Breast epithelium (tissue), 3 donors: ENCODE measurements around the gene POTEJ.
"Not testable (repeated sequence)": the region's sequence is repeated elsewhere in the genome, so short reads cannot be mapped to it uniquely, and the experiment has no call there.

Experiments used
- CTCF ChIP-seq, 3 donors: fragments of 450-650 bp; IDR thresholded peaks; one replicate each; pipeline ENCODE4 v1.5.1; 2016 to 2017; ENCODE audit warnings: antibody characterized with exemption in 3 of 3, mild to moderate bottlenecking in 3 of 3, moderate library complexity in 3 of 3
- POLR2A ChIP-seq: fragments of 450-650 bp; IDR thresholded peaks from one replicate; pipeline ENCODE4 v1.6.1; 2016; ENCODE audit warnings: antibody characterized with exemption, mild to moderate bottlenecking, moderate library complexity

- TF ChIP-seq CTCF (IDR thresholded peaks at IDR 0.05); POLR2A: not testable (repeated sequence)
These were observed 32.1 kb upstream of the POTEJ start for GRCh38 chr2:130579121-130579520.
